HUES6 (cell line): ENCODE data around the gene TRMT61A.

Experiments
- H3K27ac ChIP-seq: 2 replicates; pipeline ENCODE4 v1.7.0; 2013; ENCODE audit warnings: low read depth, mild to moderate bottlenecking, low read length, inconsistent platforms
- H3K27me3 ChIP-seq: 2 replicates; pipeline ENCODE4 v1.6.1; 2013; ENCODE audit warnings: low read length; ENCODE audit not compliant: control insufficient read depth, insufficient read depth
- H3K36me3 ChIP-seq: 2 replicates; pipeline ENCODE4 v1.6.1; 2013; ENCODE audit warnings: low read length; ENCODE audit not compliant: control insufficient read depth, insufficient read depth
- H3K4me1 ChIP-seq: 2 replicates; pipeline ENCODE4 v1.6.1; 2013; ENCODE audit warnings: low read length; ENCODE audit not compliant: control insufficient read depth, insufficient read depth
- H3K4me3 ChIP-seq: 2 replicates; pipeline ENCODE4 v1.5.1; 2013; ENCODE audit warnings: low read depth, low read length
- H3K9ac ChIP-seq: one replicate; pipeline ENCODE4 v1.6.1; 2013; ENCODE audit warnings: mild to moderate bottlenecking, low read length
- H3K9me3 ChIP-seq: 2 replicates; pipeline ENCODE4 v1.6.1; 2013; ENCODE audit warnings: low read depth, low read length; ENCODE audit not compliant: control insufficient read depth, insufficient read depth

The TRMT61A gene

DNA sequence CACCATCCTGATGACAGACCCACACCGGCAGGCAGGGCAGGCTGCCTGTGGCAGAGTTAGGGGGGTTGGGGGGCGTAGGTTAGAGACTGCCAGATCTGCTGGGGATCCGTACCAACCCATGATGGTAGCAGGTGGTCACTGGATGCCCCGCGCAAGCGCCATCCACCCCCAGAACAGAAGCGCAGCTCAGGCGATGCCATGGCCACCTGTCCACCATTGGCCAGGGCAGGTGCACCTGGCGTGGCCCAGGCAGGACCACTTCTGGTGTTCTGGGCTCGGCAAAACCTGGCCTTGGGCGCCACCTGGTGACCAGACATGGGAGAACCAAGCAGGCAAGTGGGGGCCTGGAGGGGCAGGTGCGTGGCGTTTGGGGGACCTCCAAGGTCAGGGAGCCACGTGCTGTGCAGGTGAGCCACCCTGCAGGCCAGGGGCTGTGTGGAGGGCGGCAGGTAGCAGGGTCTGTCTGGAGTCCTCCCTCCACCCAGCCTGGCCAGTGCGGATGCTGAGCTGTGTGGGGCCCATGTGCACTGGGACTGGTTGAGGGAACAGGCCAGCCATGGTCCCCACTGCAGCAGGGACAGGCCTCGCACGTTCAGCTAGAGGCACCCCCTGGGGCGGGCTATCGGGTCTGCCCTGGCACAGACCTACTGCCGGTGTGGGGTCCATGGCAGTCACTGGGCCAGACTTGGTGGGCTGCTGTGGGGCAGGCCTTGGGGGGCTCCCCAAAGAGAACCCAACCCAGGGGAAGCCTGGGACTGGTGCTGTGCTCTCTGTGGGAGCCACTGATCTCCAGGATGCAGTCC is 17.9 kb downstream of the TRMT61A start:
- Histone ChIP-seq H3K27me3 (no peaks in the 10 kb centered on the region), H3K4me3 (no peak overlapping the region), H3K27ac (no peak overlapping the region), H3K9me3 (no peaks in the 10 kb centered on the region), H3K9ac (no peak overlapping the region), H3K4me1 (peaks cover 26% of the 10 kb centered on the region), H3K36me3 (no peaks in the 10 kb centered on the region)

DNA sequence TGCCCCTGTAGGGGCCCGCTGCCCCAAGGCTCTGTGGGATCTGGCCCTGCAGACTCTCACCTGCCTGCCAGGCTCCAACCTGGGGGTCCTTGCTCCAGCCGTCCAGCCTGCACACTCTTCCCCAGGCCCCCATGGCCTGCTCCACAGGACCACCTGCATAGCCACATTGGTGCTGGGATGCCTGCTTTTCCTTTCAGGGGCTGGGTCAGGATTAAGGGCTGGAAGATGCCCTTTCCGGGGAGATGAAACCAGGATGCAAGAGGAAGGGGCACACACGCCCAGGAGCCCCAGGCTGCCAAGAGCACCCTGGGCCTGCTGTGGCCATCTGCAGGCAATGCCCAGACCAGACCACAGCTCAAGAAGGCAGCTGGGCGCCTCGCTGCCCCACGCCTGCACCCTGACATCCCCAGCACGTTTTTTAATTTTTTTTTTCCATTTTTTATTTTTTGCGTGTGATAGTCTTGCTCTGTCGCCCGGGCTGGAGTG is 18.5 kb downstream of the TRMT61A start:
- Histone ChIP-seq H3K4me1 (peaks cover 20% of the 10 kb centered on the region), H3K9me3 (no peaks in the 10 kb centered on the region), H3K9ac (no peak overlapping the region), H3K4me3 (no peak overlapping the region), H3K27me3 (no peaks in the 10 kb centered on the region), H3K36me3 (no peaks in the 10 kb centered on the region), H3K27ac (no peak overlapping the region)

- Histone ChIP-seq H3K9me3 (no peaks in the 10 kb centered on the region), H3K36me3 (no peaks in the 10 kb centered on the region), H3K27me3 (no peaks in the 10 kb centered on the region), H3K27ac (no peak overlapping the region), H3K4me3 (no peak overlapping the region), H3K4me1 (peaks cover 16% of the 10 kb centered on the region), H3K9ac (no peak overlapping the region)
Measured at GRCh38 chr14:103547941-103548462, 19.0 kb downstream of the TRMT61A start.

DNA sequence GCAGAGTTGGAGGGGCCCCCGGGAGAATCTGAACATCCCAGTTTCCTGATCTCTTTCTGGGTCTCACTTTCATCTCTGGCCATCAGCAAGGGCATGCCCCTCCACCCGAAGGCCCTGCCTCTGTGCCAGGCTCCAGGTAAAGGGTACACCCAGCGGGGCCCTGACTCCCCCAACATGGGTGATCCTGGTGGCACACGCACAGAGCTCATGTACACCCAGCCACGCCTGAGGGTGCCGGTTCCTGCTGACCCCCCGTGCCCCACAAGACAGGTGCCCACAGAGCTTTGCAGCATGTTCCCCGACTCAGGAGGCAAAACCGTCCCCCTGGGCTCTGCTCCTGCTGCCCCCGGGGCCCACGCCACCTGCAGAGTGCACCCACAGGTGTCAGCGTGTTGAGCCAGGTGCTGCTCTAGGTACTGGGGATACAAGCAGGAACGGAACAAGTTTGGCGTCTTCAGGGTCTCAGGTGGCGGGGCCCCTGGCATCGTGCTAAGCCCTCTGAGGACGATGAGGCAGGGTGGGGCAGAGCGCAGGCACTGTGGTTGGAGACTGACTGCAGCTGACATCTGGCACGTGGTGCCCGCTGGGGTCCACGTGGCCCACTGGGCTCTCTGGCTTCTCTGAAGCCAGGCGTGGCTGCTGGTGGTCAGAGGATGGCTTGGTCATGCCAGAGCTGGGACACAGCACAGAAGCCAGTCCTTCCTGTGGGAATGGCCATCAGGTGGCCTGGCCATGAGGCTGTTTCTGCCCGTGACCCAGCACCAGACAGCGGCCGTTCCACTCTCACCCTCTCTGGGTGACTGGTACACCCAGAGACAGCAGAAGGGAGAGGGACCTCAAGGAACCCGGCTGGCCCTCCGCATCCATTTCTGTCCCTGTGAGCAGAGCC is 19.7 kb downstream of the TRMT61A start:
- Histone ChIP-seq H3K9ac (no peak overlapping the region), H3K27ac (no peak overlapping the region), H3K4me1 (peaks cover 9% of the 10 kb centered on the region)

DNA sequence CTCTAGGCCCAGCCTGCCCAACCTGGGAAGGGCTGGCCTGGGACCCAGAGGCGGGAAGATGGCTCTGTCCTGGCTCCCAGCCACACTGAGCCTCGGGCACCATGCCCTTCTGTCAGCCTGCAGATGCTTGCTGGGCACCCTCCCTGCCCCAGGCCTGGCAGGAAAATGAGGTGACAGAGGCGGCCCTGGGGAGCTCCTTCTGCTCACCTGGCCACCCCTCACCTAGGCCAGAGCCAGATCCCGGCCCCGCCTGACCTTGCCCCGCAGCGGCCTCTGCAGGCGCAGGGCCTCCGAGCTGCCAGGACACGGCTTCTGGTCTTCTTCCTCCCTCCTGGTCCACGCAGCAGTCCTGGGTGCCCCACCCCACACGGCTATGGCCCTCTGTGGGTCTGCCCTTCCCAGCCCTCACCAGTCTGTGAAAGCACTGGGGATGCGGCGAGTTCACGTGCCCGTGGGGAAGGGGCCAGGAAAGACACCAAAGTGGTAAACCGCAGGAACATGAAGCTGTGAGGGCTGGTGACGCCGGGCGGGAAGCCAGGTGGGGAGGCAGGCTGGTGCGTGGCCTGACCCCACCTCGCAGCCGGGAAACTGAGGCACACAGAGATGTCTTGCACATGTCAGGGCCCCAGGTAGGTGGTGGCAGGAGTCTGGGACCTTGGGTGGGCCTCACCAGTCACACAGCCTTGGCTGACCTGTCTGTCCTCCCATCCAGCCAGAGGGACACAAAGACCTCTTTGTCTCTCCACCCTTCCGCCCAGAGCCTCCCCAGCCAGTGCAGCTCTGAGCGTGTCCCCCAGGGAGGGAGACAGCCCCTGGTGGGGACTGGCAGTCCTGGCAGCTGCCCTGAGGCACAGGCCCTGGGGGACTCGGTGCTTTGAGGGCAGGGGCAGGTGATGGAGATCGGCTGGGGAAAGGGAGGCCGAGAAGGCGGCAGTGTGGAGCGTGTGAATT is 20.6 kb downstream of the TRMT61A start:
- Histone ChIP-seq H3K4me1 (peaks cover 2% of the 10 kb centered on the region; the same call in 1 of the 2 replicates), H3K4me3 (no peak overlapping the region), H3K36me3 (no peaks in the 10 kb centered on the region), H3K9ac (no peak overlapping the region), H3K27me3 (no peaks in the 10 kb centered on the region), H3K9me3 (no peaks in the 10 kb centered on the region), H3K27ac (no peak overlapping the region)

More for the DNA sequence above, 19.7 kb downstream of the TRMT61A start:
- Histone ChIP-seq H3K27me3 (no peaks in the 10 kb centered on the region), H3K4me3 (no peak overlapping the region), H3K36me3 (no peaks in the 10 kb centered on the region), H3K9me3 (no peaks in the 10 kb centered on the region)

DNA sequence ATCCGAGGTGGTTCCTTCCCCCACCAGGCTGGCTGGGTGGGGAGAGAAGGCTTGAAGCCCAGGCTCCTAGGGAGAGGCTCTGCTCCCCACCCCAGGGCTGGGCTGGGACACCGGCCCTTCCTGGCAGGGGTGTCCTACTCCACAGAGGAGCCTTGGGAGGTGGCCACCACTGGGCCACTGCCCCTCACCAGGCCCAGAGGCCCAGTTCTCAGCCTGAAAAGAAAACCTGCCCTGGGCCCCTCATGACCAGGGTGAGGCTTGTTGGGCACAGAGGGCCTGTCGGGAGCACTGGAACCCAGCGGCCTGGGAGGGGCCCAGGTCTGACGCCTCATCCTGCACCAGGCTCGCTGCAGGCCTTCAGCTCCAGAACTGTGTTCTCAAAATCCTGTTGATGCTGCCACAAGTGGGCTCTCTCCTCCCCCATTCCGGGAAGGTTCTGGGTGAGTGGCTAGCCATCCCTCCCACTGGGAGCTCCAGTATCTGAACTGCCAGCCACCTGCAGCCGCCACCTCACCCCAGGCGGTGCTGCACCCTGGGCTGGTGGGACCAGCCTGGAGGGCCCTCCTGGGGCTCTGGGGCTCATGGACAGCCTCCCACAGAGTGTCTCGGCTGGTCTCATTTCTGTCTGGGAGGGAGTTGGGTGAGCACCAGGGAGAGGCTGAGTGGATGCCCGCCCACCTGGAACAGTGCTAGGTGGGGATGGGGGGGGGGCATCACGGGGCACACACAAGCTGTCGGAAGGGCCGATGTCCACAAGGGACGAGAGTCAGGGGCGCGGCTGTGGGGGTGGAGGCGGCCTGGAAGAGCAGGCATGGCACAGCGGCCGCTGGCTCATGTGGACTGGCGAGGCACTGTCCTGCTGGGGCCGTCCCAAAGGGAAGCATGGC is 21.7 kb downstream of the TRMT61A start:
- Histone ChIP-seq H3K4me1 (no peaks in the 10 kb centered on the region; the same call in 1 of the 2 replicates), H3K9ac (no peak overlapping the region), H3K27me3 (no peaks in the 10 kb centered on the region), H3K36me3 (no peaks in the 10 kb centered on the region), H3K4me3 (no peak overlapping the region), H3K9me3 (no peaks in the 10 kb centered on the region), H3K27ac (0 out of 2 replicates have a peak overlapping the region, but pooled peaks have one; percentile 8)

DNA sequence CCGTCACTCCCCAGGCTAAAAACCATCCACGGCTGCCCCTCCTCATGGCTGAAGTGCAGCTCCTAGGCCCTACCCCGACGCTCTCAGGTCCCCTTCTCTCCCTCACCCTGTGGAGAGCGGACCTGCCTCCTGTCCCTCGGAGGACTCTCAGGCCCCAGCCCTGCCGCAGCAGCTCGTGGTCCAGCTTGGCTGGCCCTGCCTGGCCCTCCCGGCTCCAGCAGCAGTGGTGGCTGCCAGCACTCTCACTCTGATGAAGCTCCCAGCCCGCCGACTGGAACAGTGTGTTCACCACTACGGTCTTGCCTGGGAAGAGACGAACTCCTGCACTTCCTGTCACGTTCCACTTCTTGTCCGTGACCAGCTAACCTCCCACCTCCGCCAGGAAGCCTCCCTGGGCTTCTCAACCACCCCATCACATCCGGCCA is 22.4 kb downstream of the TRMT61A start:
- Histone ChIP-seq H3K27me3 (no peaks in the 10 kb centered on the region), H3K4me3 (no peak overlapping the region), H3K27ac (no peak overlapping the region), H3K36me3 (no peaks in the 10 kb centered on the region), H3K9me3 (no peaks in the 10 kb centered on the region), H3K9ac (no peak overlapping the region), H3K4me1 (no peaks in the 10 kb centered on the region; the same call in 1 of the 2 replicates)

DNA sequence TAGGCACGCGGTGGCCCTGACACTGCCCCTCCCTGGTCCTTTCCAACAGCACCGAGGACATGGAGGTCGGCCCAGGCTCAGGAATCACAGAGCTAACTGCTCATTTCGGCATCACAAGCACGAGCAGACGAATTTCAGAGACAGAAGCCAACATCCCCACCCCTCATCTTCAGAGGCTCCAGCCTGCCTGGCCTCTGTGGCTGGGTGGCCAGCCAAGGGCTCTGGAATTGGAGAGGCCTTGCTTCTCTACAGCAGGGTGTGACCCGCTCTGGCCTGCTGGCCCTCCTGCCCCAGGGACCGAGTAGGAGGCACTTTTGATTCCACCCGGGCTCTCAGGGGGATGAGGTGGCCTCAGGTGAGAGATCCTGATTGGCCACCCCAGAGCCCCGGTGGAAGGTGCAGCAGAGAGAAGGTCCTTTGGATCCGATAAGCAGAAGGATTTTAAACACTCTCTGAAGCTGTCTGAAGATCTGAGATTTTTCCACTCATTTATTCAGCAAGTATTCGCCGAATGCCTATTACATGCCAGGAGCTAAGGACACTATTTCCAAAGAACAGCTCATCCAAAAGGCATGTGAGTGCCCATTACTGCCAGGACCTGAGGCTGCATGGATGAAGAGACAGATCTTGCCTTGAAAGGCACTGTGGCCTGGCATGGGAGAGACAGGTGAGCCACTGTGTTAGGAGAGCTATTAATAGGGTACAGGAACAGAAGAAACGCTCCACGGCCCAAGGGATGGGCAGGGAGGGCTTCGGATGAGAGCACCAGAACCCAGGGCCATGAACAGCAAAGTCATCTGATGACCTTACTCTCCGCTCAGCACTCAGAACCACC is 23.2 kb downstream of the TRMT61A start:
- H3K9ac ChIP-seq: no peak overlapping the region
- H3K36me3 ChIP-seq: no peaks in the 10 kb centered on the region
- no peak overlapping the region for H3K4me3 ChIP-seq
- no peak overlapping the region for H3K27ac ChIP-seq
- no peaks in the 10 kb centered on the region for H3K27me3 ChIP-seq
- H3K4me1 ChIP-seq: no peaks in the 10 kb centered on the region; the same call in 1 of the 2 replicates
- H3K9me3 ChIP-seq: no peaks in the 10 kb centered on the region

DNA sequence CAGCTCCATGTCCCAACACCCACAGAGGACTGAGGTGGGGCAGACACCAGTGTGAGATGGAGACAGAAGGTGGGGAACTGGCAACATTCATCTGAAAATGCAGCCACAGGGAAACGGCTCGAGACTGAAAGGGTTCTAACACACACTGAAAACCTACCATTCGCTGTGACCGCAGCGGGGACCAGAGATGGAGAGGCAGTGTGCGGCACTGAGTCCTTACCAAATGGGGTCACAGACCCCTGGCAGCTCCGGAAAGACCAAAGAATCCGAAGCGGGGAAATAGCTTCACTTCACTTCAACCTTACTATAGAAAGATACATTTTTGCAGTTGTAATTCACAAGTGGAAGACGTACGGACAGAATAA is 23.8 kb downstream of the TRMT61A start:
- Histone ChIP-seq H3K4me3 (no peak overlapping the region), H3K9ac (no peak overlapping the region), H3K27me3 (no peaks in the 10 kb centered on the region), H3K4me1 (no peaks in the 10 kb centered on the region; the same call in 1 of the 2 replicates), H3K9me3 (no peaks in the 10 kb centered on the region), H3K36me3 (no peaks in the 10 kb centered on the region; the same call in 1 of the 2 replicates), H3K27ac (no peak overlapping the region)
